Psoas muscle (tissue), 8 donors: ENCODE data around the gene CDT1. TPM values are rescaled to one million over a fixed set of nuclear protein-coding genes. Genes with fewer than 3 reads are reported as not detected.

Source experiments
- ATAC-seq, 4 donors: fragments of 200-7000 bp; cut with Tn5 transposase; one replicate each; pipeline ENCODE4 v1.9.1; 2020; ENCODE audit warnings: moderate library complexity in 3 of 4, mild to moderate bottlenecking in 2 of 4
- DNase-seq, 2 donors: peaks; one replicate each; pipeline ENCODE4 v3.0.0-alpha.2; 2020
- H3K27ac ChIP-seq: fragments of 200-600 bp; one replicate; pipeline ENCODE4 v1.8.0; 2022
- H3K27me3 ChIP-seq, 3 donors: fragments of 200-600 bp in 1 of 3; one replicate each; pipeline versions ENCODE4 v1.6.1 to v1.8.0; 2013 to 2022; ENCODE audit warnings: low read length in 2 of 3, mild to moderate bottlenecking in 2 of 3, moderate library complexity in 1 of 3; ENCODE audit not compliant: insufficient read depth in 3 of 3
- H3K36me3 ChIP-seq, 2 donors: fragments of 200-600 bp in 1 of 2; one replicate each; pipeline versions ENCODE4 v1.6.1 to v1.8.0; 2013 to 2022; ENCODE audit warnings: low read depth in 1 of 2, mild to moderate bottlenecking in 1 of 2, moderate library complexity in 1 of 2; ENCODE audit not compliant: insufficient read depth in 1 of 2
- H3K4me1 ChIP-seq: fragments of 200-600 bp; one replicate; pipeline ENCODE4 v1.8.0; 2022
- H3K4me3 ChIP-seq: fragments of 200-600 bp; one replicate; pipeline ENCODE4 v1.8.0; 2022; ENCODE audit warnings: mild to moderate bottlenecking
- H3K9me3 ChIP-seq: fragments of 200-600 bp; one replicate; pipeline ENCODE4 v1.8.0; 2022
- WGBS, 3 donors: extraction: QIAGEN DNeasy Blood & Tissue Kit; methylation state at CpG; one replicate each; pipeline versions ENCODE4 v1.1.6 to v1.1.7; 2013; 5-methylcytosine and 5-hydroxymethylcytosine counted together
- intact Hi-C, 2 donors: fragments of 100-400 bp; cut with DNase I; formaldehyde crosslinking; loops; one replicate each; pipeline versions ENCODE4 v1.11.0 to v1.14.2; 2022
- polyA plus RNA-seq, 3 donors: library from polyadenylated mRNA; stranded (reverse); fragments of 200-250 nt; gene quantifications; one replicate each; pipeline ENCODE4 v1.2.3, GENCODE V29; 2013
- total RNA-seq, 4 donors: library from RNA; stranded (reverse); fragmentation: NEBNext Ultra II Directional in 2 of 4; extraction: Animal tissue kit (Norgen Biotek cat#: 25700) in 2 of 4; gene quantifications; one replicate each; pipeline versions ENCODE4 v1.2.1 to v1.2.4, GENCODE V29; 2021 to 2023
- TF ChIP-seq, protein P1 (sequence below): fragments of 200-600 bp; IDR thresholded peaks from one replicate; pipeline ENCODE4 v1.8.0; 2022; ENCODE audit warnings: antibody characterized with exemption
- donor health status: healthy with polysubstance abuse.
- donor health status: DM: no; HTN: no; CAD: no; lungs with moderate emphysema.
- donor health status: Bipolar disorder and iron deficiency.
- donor health status: healthy.
- donor health status: DM: yes; HTN: yes; CAD: no.
- donor health status: DM: no; HTN: no; CAD: no.
- donor health status: DM: no; HTN: no; CAD: no.
- donor health status: DM: yes; HTN: yes; CAD: no.

CDT1 gene
- total and polyA plus RNA-seq, 7 donors: 0.03 to 0.59 (median 0.15) TPM; not detected in 1

DNA sequence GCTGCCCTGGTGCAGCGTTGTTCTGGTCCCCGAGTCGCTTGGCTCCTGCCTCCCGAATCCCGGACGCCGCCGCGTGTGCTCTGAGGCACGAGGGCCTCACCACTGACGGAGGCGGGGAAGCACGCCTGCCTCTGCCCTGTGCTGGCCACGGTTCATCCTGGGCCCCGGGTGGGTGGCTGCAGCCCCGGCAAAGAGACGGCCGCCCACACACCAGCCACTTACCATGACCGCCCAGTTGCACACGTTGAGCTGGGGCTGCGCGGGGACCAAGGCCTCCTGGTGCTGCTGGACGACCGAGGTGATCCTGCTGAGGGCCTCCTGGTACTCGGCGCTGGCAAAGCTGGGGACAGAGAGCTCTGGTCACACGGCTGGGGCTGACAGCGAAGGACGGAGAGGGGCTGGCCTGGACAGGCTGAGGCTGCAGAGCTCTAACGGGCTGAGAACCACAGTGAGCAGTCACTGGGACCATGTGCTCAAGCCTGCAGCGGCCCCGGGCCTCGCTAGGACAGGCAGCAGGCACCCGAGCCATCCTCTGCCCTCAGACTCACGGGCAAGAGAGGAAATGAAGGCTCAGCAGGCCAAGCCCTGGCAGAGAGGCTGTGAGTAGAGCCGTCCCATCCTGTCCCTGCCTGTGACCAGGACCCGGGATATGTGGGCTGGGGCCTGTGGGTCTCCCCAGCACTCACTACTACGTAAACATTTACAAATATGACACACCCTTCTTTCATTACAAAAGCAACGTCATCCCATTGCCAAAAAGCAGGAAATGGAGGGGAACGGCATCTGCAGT lies 14.4 kb downstream of the CDT1 start:
- Histone ChIP-seq H3K9me3 (no peaks in the 10 kb centered on the region), H3K4me1 (no peaks in the 10 kb centered on the region), H3K27ac (no peak overlapping the region), H3K27me3 (no peaks in the 10 kb centered on the region), H3K4me3 (no peak overlapping the region), H3K36me3 (peaks cover 0 to 10% of the 10 kb centered on the region in 2 donors)
- intact Hi-C loops: loop anchor here (2.0 to 10.0 kb wide), 5 partner anchors 97 to 349 kb away; partner anchors contain the start of gene ACSF3 (in 1 of the 2)
- DNase-seq (no peak), ATAC-seq (no peak)
- 82 to 84% (median 82%) methylated on average over 39 to 40 of the region's 40 CpGs for WGBS, 3 donors
- TF ChIP-seq, protein P1, sequence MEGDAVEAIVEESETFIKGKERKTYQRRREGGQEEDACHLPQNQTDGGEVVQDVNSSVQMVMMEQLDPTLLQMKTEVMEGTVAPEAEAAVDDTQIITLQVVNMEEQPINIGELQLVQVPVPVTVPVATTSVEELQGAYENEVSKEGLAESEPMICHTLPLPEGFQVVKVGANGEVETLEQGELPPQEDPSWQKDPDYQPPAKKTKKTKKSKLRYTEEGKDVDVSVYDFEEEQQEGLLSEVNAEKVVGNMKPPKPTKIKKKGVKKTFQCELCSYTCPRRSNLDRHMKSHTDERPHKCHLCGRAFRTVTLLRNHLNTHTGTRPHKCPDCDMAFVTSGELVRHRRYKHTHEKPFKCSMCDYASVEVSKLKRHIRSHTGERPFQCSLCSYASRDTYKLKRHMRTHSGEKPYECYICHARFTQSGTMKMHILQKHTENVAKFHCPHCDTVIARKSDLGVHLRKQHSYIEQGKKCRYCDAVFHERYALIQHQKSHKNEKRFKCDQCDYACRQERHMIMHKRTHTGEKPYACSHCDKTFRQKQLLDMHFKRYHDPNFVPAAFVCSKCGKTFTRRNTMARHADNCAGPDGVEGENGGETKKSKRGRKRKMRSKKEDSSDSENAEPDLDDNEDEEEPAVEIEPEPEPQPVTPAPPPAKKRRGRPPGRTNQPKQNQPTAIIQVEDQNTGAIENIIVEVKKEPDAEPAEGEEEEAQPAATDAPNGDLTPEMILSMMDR: no peak

DNA sequence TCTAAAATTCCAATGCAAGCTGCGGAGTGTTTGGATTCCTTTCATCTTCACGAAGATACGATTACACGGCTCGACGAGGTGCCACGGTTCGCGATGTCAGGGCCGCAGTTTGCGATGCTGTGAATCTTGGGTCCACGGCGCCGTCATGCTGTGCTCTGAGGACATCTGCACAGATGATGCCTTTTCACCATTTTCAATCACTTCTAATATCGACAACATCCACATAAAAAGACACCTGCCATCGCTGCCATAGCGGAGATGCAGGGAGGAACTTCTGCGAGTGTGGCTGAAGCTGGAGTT lies 14.9 kb downstream of the CDT1 start:
- no peaks in the 10 kb centered on the region for H3K27me3 ChIP-seq
- 72 to 81% (median 76%) methylated on average over 18 of the region's 18 CpGs for WGBS, 3 donors
- H3K9me3 ChIP-seq: no peaks in the 10 kb centered on the region
- ATAC-seq (no peak), DNase-seq (no peak)
- intact Hi-C loops: loop anchor here (5.0 to 10.0 kb wide), 3 partner anchors 96 to 349 kb away; partner anchors contain the start of gene ACSF3 (in 1 of the 2)
- H3K4me1 ChIP-seq: no peaks in the 10 kb centered on the region
- no peak overlapping the region for H3K4me3 ChIP-seq
- no peak overlapping the region for H3K27ac ChIP-seq
- TF ChIP-seq, protein P1: no peak
- H3K36me3 ChIP-seq: peaks cover 0 to 12% of the 10 kb centered on the region in 2 donors

DNA sequence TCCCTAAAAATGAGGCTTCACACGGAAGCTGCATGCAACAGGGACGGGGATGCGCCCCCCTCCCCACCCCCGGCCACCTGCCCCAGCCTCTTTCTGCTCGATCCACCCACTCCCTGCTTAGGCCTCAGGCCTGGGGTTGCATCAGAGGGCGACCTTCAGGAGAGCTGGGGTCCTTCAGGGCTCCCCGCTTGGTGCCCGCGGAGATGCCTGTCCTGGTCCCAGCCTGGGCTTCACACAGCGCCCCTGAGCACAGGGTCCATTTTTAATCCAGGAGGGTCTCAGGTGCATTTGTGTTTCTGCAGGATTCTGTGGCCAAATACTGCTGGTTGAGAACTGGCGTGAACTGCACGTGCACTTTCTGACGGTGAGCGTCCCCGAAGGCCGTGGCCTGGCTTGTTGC lies 15.5 kb downstream of the CDT1 start:
- TF ChIP-seq, protein P1: no peak
- Histone ChIP-seq H3K27me3 (no peaks in the 10 kb centered on the region), H3K4me1 (no peaks in the 10 kb centered on the region), H3K27ac (no peak overlapping the region), H3K9me3 (no peaks in the 10 kb centered on the region), H3K4me3 (no peak overlapping the region), H3K36me3 (peaks cover 0 to 14% of the 10 kb centered on the region in 2 donors)
- no peak for DNase-seq
- ATAC-seq: no peak
- intact Hi-C loops: loop anchor here (5.0 to 10.0 kb wide), 3 partner anchors 96 to 348 kb away; partner anchors contain the start of gene ACSF3 (in 1 of the 2)
- 84 to 88% (median 85%) methylated on average over 16 of the region's 16 CpGs for WGBS, 3 donors

DNA sequence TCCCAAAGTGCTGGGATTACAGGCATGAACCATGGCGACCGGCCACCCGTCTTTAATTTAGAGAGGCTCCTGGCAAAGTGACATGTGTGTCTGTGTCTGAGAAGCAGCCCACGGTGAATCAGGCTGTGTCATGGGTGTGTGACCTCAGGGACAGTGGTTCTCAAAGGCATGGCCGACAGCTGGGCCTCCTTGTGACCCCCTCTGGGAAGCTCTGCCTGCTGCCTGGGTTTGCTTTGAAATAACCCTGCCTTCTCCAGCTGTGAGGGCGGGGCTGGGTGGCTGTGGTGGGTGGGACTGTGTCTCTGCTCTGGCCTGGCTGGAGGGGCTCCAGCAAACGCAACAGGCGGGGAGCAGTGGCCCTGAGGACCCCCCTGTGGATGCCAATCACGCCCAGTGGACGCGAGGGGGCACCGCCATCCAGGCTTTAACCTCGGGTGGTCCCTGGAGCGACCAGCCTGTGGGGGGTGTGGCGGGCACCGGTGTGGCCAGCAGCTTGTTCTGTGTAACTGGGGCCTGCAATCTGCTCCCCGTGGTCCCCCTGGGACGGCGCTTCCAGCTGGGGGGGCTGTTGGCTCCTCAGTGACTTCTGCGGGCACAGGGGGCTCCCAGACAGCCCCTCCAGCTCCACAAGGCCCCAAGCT lies 16.9 kb downstream of the CDT1 start:
- 77 to 84% (median 81%) methylated on average over 18 to 20 of the region's 20 CpGs for WGBS, 3 donors
- intact Hi-C loops: no loop called here
- H3K4me1 ChIP-seq: no peaks in the 10 kb centered on the region

More for the DNA sequence above, 16.9 kb downstream of the CDT1 start:
- TF ChIP-seq, protein P1: no peak
- Histone ChIP-seq H3K27ac (no peak overlapping the region), H3K9me3 (no peaks in the 10 kb centered on the region), H3K36me3 (peaks cover 0 to 20% of the 10 kb centered on the region in 2 donors), H3K4me3 (no peak overlapping the region), H3K27me3 (no peaks in the 10 kb centered on the region)
- DNase-seq: no peak
- ATAC-seq: no peak
